Tongue (tissue), 2 donors: ENCODE measurements around the gene RSBN1. TPM values are rescaled to one million over a fixed set of nuclear protein-coding genes. Genes with fewer than 3 reads are reported as not detected.
"Not testable (repeated sequence)": the region's sequence is repeated elsewhere in the genome, so short reads cannot be mapped to it uniquely, and the experiment has no call there.

Experiments
- DNase-seq: peaks from one replicate; pipeline ENCODE4 v3.0.0-alpha.2; 2015
- total RNA-seq: library from RNA; depleted of rRNA; stranded (reverse); fragments of >200 nt; gene quantifications from one replicate; pipeline ENCODE4 v1.2.3, GENCODE V29; 2014

The RSBN1 gene
- total RNA-seq, 1 donor from 2014 or later = 27.8 TPM

DNA sequence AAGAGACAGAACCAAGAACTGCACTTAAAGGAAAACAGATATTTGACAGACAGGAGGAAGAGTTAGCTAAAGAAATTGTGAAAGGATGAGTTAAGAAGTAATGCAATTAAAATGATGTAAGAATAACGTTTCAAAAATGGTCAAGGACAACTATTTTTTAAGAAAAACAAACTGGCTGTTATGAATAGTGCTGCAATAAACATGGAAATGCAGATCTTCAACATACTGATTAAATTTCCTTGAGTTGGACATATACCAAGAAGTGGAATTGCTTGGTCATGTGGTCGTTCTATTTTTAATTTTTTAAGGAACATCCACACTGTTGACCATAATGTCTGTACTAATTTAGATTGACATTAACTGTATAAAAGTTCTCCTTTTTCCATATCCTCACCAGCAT, 29.9 kb downstream of the RSBN1 start:
- peak; percentile 27 for DNase-seq

DNA sequence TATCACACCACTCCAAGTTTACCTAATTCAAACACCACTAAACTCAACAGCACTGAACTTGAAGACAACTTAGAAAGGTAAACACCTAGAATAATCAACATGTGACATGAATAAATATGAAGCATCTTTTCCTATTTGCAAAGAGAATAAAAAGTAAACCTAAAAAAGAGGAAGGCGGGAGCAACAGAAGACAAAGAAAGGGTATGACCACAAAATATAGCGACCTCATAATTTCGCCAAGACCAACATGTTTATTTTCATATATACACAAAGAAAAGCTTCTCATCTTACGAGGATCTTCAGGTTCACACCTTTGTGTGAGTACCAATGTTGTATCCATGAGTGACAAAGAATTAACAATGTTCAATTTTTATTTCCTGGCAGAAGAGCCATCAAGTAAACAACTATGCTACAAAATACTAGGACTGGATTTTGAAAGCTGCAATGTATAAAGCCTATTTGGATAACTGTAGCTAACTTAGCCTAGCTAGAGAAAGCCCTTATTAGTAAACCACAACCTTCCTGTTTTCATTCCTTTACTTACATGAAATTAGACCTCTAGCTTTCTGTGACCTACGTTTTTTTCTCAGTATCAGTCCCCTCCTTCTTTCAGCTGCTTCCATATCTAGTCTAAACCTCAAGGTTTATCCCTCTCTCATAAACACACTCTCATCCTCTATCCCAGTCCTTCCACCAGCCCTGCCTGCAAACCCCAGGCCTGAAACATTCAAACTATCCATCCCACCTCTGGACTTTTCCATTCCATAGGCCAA, 31.7 kb downstream of the RSBN1 start:
- DNase-seq = no peak

DNA sequence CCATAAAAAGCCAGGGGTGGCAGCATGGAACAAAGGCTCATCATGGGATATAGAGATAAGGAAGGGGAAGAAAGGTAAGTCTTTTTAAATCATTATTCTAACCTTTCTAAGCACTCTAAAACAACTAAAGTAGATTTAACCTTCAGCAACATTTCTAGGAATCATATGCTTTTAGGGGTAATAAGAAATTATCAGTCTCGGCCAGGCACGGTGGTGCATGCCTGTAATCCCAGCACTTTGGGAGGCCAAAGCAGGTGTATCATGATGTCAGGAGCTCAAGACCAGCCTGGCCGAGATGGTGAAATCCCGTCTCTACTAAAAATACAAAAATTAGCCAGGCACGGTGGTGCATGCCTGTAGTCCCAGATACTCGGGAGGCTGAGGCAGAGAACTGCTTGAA, 32.7 kb downstream of the RSBN1 start:
- no peak for DNase-seq

DNA sequence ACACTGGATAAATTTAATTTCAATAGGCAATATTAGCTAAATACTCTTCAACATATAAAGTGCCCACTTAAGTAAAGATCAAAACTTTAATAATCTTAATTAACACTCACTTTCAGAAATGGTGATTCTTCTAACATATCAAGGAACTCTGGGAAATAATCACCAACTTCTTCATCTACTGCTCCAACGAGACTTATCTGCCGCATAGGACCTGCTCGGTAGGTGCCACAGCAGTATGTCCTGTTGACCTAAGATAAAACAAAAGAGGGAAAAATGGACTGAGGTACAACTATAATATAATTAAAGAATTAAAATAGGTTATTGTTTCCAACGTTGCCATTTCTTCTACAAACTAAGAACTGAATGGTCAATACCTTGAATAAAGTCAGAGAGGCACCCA, 34.7 kb downstream of the RSBN1 start:
- DNase-seq = no peak

DNA sequence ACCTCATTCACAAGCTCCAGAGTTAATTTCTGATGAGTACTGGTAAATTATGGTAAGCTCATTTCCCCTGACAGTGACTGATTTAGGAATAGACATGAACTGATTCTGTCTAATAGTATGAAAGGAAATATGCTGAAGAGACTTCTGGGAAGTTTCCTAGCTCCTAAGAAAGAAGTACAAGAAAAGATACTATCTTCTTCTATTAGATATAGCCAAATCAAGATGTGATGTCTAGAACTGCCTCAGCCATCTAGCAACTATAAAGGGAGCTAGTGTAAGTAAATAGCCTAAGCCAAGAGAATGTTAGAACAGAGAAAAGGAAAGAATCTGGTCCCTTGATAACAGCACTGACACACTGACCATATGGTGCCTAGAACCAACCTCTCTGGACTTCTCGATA, 42.2 kb downstream of the RSBN1 start:
- no peak for DNase-seq

DNA sequence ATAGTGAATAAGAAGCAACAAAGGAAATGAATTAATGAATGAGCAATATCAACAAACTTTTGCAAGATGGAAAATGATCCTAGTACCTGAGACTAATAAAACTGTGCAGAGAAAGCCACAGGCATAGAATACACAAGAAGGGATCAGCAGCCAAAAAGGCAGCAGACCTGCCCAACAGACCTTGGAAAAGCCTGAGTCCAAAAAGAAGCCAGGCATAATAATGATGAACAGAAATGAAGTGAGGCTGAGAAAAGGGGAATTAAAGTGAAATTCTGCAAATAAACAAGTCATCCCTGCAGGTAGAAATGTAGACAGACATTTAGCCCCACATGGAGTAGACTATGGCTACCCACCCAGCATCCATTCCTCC, 42.7 kb downstream of the RSBN1 start:
- no peak for DNase-seq

DNA sequence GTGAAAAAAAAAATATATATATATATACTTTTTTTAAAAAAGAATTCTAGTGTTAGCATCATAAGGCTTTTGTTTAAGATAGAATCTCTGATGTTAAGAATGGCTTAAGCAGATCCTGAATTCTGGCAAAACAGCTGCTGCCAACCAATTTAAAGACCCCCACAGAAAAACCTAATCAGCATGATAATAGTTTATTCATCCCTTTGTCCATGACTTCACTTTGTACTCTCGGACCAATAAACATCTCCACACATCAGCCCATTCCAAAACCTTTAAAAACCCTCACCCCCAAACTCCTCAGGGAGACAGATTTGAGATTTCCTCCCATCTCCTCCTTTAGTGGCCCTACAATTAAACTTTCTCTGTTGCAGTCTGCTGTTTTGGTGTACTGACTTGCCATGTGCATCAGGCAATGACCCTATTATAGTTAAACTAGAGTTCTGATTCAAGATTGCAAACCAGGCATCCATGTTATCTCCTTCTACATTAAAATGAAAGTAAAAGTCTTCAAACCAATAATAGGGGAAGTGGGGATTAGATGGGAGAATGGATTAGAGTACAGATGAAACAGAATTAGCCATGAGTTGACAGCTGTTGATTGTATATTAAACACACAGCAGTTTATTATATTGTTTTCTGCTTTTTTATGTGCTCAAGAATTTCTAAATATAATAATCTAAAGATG, 43.2 kb downstream of the RSBN1 start:
- no peak for DNase-seq

DNA sequence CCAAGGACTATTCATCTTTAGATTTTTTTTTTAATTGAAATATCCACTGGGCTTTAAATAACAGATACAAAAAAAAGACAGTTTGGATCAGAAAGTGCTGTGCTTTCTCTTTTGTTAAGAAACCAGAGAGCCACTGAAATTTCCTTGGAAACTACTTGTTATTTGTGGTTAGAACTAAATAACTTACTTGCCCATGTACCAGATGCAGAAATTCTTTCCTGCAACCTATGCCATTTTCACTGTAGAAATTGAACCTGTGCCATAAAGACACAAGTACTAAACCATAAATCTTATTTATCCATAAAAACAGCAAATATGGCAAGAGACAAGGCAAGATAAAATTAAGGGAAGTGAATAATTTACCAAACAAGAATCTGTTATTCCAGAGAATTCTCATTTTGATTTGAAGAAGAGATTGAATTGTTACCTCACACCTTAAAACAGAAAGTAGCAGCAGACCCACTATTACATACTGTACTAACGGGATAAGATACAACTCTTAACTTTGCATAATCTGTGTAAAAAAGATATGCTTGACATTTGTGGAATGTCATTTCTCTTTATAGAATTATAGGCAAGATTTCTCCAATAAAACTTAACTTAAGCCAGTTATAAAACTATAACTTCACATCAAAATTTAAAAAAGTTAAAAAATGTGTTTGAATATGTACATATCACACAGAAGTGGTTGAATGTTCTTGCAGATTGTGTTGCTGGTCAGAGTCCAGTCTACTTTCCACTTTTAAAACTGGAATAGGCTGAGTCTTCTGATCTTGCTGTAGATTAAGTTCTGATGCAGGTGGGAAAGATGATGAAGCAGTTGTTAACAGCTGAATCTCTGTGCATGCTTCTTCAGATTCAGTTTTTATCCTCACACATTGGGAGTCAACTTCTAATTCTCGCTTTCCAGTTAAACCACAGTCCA, 46.7 kb downstream of the RSBN1 start:
- no peak for DNase-seq

DNA sequence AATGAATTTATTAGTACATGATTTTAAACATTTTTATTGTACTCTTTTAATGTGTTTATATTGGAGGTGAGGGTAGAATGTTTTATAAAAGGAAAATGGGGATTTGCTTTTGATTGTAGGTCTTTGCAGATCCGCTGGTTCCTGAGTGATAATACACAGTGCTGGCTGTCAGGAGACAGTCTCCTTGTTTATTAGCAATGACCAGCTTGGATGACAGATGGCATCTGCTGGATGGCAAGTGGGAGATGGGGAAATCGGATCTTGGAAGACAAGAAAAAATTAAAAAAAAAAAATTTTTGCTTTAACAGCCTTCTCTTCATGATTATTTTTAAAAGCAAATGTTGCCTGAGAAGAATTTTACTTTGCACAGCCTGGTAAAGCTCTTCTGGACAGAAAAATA, 48.6 kb downstream of the RSBN1 start:
- no peak for DNase-seq

DNA sequence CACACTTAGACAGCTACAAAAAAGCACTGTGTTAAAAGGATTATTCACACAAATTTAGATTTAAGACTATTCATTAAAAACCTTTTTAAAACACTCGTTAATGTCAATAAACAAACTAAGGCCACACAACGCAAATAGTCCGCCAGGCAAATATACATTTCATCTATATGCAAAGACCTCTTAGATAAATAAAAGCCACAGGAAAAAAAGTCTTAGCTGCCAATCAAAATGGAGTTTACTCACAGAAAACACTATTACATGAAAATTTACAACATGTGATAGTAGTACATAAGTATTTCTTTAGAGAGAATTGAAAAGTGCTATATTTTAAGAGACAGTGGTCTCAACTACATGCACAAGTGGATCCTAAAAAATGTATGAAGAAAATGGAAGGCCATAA, 50.3 kb downstream of the RSBN1 start:
- DNase-seq = no peak

DNA sequence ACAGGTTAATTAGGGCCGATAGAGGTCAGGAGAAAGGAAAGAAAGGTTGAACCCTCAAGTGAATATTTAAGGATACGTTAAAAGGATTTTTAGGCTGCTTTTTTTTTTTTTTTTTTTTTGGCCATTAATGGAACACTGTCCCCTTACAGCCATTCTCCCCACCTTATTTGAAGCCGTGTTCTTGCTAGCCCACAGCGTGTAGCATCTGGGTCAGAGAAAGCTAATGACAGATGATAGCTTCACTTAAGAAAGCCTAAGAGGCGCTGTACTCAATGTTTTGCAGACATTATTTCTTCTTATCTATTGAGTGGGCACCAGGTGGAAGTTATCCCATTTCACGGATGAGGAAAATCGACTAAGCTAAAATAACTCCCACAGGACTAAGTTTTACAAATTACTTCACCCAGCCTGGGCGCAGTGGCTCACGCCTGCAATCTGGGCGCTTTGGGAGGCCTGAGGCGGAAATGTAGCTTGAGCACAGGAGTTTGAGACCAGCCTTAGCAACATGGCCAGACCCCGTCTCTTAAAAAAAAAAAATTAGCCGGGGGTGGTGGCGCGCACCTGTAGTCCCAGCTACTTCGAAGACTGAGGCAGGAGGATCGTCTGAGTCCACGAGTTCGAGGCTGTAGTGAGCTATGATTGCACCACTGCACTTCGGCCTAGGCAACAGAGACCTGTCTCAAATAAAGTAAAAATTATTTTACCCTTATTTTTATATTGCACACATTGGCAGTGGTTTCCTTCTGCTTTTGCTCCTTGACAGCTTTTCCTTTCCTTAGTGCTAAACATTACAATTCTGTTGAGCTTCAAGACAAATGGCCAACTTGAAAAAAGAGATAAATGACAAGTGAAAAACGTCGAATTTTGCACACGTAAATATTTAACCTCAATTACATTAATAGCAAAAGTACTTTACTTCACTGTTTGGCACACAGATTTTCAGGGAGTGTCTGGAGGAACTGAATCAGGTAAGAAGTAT, 51.9 kb downstream of the RSBN1 start:
- peak; percentile 6 for DNase-seq

DNA sequence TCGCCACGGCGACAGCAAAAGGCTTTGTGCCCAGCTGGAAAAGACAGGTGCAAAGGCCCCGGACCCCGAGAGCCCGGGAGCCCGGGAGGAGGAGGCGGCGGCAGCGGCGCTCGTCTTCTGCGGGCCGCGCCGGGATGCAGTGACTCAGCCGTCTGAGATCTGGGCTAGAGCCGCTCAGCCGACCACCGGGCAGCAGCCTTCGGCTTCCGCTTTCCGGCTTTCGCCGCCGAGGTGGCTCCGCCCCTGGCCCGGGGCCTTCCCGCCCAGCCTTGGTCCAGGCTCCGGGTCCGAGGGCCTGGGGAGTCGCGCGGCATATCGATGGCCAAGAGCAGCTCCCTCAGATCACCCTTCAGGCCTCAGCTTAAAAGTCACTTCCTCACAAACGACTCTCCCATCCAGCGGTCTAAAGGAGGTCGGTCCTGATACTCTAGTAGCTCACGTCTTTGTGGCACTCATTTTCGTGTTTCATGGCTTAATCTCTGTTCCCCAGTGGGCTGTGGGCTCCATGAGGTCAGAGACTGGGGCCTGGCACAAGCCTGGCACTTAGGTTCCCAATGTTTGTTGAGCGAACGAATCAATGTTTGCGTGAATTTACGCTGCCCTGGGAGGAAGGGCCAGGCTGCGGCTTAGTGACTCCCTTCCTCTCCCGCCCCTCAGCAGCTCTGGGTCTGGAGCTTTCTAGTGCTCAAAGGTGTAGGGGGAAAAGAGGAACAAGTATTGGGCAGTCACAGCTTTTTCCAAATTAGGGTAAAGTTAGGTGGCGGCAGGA, 52.8 kb downstream of the RSBN1 start, which contains the start of gene PHTF1:
TSS of gene PHTF1 (minus strand) at position 154 of the 769 bp plus-strand sequence. CDS start 783 bp downstream, outside the sequence.
- DNase-seq = peak; percentile 79

DNA sequence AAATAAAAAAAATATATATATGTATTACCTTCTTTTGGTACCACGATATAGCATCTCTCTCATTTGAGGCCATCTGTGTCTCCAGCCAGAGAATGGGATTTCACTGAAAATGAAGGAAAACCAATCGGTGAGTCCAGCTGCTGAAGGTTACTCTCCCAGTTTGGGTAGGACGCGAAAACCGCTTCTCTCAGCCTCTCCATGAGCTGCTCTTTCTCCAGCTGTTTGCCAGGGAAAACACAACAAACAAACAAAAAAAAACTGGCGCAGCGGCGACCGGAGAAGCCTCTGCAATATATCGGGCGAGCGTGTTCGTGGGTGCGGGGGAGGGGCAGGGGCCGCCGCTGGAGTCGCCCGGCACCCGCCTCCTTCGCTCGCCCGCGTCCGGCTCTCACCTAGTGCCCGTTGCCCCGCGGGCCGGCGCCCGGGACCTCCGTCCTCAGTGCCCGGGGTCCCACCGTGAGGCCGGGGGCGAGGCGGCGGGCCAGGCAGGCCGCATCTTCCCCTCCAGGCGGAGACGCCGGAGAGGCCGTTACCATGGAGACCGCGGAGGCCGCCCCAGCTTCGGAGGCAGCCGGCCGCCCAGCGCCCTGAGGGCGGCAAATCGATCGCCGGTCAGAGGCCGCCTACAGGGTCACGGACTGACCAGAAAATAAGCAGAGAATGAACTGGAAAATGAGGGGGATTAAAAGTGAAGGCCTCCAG, 53.5 kb downstream of the RSBN1 start:
- DNase-seq = peak; percentile 74

DNA sequence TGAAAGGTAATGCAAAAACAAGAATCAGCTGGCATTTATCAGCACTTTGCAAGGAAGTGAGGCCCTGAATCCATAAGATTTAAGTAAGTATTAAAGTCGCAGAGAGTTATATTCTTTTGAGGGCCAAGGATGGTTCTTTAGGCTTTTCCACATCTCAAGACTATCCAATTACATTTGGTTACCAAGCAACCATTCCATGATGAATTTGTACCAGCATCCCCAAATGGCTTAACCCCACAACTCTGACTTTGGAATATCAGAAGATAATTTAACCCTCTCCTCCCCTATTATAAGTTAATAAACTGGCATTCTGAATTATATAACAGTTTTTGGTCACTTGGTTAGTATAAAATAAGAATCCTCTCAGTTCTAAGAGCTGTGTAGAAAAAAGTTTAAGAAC, 55.8 kb downstream of the RSBN1 start:
- no peak for DNase-seq

DNA sequence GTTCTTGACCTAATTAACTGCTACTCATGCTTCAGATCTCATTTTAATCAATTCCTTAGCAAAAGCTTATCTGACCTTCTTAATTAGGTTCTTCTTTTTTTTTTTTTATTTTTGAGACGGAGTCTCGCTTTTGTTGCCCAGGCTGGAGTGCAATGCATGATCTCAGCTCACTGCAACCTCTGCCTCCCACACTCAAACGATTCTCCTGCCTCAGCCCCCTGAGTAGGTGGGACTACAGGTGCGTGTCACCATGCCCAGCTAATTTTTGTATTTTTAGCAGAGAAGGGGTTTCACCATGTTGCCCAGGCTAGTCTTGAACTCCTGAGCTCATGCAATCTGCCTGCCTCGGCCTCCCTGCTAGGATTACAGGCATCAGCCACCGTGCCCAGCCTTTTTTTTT, 58.9 kb downstream of the RSBN1 start:
- not testable (repeated sequence) for DNase-seq

DNA sequence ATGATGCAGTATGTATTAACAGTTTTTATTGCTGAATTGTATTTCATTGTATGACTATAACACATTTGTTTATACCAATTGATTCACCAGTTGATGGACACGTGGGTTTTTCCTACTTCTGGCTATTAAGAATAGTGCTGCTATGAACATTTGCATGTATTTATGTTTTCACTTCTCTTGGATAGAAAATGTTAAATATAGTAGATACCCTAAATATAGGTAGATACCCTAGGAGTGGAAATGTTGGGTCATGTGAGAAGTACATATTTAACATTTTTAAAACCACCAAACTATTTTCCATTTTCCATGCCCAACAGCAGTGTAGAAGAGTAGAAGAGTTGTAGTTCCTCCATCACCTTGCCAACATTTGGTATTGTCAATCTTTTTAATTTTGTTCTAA, 60.8 kb downstream of the RSBN1 start:
- no peak for DNase-seq

DNA sequence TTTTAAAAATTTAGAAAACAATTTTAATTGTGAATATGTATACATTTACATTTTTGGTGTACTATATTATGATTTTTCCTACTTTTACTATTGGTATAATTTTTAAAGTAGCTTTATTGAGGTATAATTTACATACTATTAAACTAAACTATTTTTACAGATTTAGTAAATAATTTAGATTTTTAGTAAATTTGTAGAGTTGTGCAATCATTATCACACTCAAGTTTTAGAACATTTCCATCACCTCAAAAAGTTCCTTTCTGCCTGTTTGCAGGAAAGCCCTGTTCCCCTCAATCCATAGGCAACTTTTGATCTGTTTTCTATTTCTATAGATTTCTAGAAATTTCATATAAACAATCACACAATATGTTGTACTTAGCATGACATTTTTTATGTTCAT, 61.2 kb downstream of the RSBN1 start:
- DNase-seq = no peak

DNA sequence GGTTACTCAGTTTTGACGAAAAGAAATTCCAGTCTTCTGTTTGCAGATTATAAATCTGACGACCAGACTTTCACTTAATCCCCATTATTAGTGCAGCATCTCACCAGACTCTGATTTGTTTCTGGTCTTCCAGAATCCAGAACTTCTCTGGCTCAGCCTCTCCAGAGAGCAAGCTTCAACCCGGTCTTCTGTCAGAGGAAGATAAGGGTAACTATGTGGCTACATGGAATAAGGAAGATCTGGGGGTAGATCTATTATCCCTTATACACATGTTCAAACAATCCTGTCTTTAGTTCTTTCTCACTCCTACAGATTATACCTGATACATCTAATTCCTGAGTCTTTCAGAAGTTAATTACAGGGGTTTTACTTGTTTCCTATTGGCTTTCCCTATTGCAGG, 62.9 kb downstream of the RSBN1 start:
- no peak for DNase-seq

DNA sequence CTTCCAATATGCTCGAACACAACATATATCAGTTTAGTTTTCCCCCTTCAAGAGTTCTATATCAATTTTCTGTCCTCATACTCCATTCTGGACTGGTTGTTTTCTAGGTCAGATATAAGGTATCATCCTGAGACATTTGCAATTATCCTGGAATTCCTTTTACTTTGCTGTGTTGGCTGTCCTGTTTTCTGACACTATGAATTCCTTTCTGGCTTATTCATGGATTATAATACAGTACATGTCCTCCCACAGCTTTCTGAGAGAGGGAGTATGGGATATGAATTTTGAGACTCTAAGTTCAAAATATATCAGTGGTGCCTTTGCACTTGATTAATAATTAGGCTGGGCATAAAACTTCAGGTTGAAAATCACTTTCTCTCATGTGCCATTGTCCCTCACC, 64.9 kb downstream of the RSBN1 start:
- DNase-seq = no peak

DNA sequence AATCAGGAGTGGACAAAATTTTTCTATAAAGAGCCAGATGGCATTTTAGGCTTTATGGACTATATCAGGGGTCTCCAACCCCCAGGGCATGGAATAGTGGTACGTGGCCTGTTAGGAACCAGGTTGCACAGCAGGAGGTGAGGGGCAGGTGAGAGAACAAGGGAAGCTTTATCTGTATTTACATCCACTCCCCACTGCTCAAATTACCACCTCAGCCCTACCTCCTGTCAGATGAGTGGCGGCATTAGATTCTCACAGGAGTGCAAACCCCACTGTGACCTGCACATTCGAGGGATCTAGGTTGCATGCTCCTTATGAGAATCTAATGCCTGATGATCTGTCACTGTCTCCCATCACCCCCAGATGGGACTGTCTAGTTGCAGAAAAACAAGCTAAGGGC, 66.9 kb downstream of the RSBN1 start:
- no peak for DNase-seq
